Ramos (cell line): ENCODE results near the gene NOP53.
"Not testable (repeated sequence)": the region's sequence is repeated elsewhere in the genome, so short reads cannot be mapped to it uniquely, and the experiment has no call there.

Experiments used
- in situ Hi-C: fragments of 300-500 bp; cut with MboI; formaldehyde crosslinking; loops from one replicate; pipeline ENCODE4 v1.14.3; 2022; ENCODE audit warnings: low sequenced_read_pairs; ENCODE audit not compliant: unreplicated experiment

NOP53 gene

DNA sequence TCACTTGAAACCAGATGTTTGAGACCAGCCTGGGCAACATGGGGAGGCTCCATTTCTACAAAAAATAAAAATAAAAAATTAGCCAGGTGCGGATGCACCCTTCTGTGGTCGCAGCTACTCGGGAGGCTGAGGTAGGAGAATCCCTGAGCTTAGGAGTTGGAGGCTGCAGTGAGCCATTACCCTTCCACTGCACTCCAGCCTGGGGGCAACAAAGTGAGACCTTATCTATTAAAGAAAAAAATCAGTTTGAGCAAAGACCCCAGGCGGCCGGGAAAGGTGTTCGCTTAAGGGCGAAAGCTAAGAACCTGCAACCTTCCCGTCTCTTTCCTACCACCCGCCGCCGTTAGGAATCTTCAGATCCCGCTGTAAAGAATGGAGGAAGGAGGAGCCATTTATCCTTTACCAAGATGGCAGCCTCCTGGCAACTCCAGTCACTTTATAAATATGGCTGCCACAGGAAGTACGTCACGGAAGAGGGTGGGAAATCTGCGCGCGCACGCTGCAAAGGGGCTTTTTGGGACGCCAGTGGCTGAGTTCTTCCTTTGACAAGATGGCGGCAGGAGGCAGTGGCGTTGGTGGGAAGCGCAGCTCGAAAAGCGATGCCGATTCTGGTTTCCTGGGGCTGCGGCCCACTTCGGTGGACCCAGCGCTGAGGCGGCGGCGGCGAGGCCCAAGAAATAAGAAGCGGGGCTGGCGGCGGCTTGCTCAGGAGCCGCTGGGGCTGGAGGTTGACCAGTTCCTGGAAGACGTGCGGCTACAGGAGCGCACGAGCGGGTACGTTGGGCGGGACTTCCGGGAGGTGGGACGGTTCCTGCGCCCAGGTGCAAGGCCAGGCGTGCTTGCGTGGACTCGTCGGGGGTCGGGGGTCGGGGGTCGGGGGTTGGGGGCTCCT lies at the start of gene NOP53:
NOP53 (plus strand) TSS at position 537 of the 892 bp plus-strand sequence; CDS start at position 551, 14 bp downstream.
- in situ Hi-C loops: no loop called here

GRCh38 chr19:47696635-47697034 lies 48.7 kb upstream of the NOP53 start:
- in situ Hi-C loops: loop anchor here (10.0 kb wide), 1 partner anchor 402 kb away; no protein-coding TSS in a partner anchor

DNA sequence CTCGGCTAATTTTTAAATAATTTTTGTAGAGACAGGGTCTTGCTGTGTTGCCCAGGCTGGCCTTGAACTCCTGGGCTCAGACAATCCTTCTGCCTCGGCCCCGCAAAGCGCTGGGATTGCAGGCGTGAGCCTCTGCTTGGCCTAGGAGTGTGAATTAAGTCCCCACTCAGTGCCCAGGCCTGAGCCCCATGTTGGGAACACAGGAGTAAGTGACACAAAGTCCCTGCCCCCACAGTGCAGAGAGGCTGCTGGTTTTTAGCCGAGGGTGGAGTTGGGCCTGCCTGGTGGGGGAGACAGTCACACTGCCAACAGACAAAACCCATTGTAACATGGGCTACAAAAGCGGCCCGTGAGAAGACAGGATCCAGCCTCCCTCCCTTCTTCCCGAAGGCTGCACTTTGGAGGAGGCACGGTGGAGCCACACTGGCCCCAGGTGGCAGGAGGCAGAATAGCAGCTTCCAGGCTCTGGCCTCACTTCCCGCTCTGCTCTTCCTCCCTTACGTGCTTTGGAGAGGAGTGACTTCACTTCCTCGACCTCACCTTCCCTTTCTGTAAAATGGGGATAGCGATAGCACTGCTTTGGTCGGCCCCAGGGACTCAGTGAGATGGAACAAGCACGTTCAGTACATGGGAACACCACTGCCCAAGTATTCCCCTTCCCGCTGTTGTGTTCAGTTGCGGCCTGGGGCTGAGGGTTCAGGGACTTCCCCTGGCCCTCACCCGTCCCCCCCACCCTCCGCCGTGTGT lies 47.3 kb upstream of the NOP53 start:
- in situ Hi-C loops: loop anchor here (10.0 kb wide), 1 partner anchor 403 kb away; no protein-coding TSS in a partner anchor

DNA sequence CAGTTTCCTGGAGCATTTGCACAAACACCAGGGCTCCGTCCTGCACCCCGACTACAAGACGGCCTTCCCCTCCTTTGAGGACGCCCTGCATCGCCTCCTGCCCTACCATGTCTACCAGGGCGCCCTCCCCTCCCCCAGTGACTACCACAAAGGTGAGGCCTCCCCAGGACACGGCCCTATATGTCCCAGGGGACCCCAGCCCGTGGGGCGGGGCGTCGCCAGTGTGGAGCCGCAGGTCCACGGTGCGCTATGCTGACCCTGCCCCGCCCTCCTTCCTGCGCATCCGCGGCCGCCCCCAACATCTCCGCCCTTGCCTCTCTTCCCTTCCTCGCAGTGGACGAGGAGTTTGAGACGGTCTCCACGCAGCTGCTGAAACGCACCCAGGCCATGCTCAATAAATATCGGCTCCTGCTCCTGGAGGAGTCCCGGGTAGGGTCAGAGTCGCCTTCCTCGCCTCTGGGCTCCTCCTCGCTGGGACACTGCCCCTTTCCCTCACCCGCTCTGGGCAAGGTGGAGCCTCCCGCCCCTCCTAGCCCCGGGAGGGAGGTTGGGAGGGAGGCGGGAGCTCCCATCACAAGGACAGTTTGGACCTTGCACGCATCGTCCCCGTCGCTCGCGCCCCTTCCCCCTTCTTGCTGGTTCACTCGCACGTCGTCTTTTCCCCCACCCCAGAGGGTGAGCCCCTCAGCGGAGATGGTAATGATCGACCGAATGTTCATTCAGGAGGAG lies 46.6 kb upstream of the NOP53 start:
- in situ Hi-C loops: loop anchor here (10.0 kb wide), 1 partner anchor 404 kb away; no protein-coding TSS in a partner anchor

DNA sequence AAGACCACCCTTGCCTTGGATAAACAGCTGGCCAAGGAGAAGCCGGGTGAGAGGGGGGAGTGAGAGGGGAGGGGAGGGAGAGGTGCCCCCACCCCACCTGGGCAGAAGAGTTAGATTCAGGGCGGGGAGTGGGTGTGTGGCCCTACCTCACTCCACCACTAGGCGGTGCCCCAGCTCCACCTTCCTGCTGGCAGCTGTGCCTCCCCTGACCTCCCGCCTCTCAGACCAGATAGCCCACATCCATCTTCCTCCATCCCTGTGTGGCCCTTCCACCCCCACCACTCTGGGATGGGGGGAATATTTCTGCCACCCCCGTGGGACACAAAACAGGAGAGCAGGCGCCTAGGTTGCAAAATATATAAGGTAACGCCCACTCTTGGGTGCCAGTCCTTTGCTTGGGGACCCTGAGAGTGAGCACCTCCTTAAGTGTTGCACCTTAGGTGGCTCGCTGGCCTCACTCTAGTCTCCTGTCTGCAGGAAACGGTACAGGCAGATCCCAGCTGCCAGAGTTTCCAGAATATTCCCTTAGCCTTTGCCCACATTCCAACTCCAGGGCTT lies 45.9 kb upstream of the NOP53 start:
- in situ Hi-C loops: loop anchor here (10.0 kb wide), 1 partner anchor 405 kb away; no protein-coding TSS in a partner anchor

DNA sequence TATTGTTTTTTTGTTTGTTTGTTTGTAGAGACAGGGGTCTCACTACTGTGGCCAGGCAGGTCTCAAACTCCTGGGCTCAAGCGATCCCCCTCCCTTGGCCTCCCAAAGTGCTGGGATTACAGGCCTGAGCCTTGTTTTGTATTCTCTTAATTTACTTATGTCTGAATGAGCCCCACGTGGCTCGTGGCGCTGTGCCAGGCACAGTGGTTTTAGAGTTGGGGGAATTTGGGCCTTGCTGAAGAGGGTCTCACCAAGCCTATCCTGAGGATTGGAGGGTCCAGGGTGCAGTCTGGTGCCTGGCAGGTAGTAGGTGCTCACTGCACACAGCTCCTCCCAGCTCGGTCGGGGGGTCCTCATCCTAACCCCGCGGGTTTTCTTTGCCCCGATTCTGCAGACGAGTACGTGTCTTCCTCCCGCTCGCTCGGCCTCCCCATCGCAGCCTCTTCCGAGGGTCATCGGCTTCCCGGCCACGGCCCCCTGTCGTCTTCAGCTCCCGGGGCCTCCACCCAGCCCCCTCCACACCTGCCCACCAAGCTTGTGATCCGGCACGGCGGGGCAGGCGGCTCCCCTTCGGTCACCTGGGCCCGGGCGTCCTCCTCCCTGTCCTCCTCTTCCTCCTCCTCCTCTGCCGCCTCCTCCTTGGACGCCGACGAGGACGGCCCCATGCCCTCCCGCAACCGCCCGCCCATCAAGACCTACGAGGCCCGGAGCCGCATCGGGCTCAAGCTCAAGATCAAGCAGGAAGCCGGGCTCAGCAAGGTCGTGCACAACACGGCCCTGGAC lies 44.2 kb upstream of the NOP53 start:
- in situ Hi-C loops: no loop called here

- in situ Hi-C loops: no loop called here
Observed at GRCh38 chr19:47701717-47702552, 43.4 kb upstream of the NOP53 start.

DNA sequence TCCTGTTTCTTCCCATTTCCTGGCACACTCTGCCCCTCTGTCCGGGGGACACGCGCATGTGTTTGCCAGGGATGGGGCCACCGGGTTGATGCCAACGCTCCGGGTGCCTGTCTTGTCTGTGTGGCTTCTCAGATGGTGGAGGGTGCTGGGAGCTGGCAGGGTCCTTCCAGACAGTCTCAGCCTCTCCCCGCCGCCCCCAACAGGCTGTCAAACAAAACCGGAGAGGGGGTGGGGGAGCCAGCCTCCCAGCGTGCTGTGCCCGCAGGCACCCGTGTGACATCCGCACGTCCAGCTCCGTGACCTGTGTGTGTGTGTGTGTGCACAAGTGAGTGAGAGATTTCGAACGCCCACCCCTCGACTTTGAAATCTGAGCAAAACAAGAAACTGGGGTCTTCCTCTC lies 42.7 kb upstream of the NOP53 start:
- in situ Hi-C loops: no loop called here

DNA sequence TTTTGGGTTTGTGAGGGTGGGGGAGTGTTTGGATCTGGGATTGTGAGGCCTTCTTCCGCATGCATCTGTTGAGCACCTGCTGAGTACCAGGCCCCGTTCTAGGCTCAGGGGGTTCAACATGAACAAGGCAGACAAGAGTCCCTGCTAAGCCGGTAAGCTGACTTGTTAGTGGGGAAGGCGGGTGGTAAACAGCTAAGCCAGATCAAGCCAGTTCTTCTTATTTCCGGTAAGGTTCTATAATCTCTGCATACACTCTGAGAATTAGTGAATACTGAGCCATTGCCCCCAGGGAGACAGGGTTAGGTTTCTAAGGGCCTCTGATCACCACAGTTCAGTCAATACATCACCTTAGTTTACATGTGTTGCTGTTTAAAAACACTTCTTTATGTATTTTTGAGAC lies 42.0 kb upstream of the NOP53 start:
- in situ Hi-C loops: no loop called here

GRCh38 chr19:47704024-47704423 lies 41.3 kb upstream of the NOP53 start:
- in situ Hi-C loops: no loop called here

GRCh38 chr19:47704656-47705055 lies 40.7 kb upstream of the NOP53 start:
- in situ Hi-C loops: loop anchor here (5.0 kb wide), 1 partner anchor 267 kb away; no protein-coding TSS in a partner anchor

DNA sequence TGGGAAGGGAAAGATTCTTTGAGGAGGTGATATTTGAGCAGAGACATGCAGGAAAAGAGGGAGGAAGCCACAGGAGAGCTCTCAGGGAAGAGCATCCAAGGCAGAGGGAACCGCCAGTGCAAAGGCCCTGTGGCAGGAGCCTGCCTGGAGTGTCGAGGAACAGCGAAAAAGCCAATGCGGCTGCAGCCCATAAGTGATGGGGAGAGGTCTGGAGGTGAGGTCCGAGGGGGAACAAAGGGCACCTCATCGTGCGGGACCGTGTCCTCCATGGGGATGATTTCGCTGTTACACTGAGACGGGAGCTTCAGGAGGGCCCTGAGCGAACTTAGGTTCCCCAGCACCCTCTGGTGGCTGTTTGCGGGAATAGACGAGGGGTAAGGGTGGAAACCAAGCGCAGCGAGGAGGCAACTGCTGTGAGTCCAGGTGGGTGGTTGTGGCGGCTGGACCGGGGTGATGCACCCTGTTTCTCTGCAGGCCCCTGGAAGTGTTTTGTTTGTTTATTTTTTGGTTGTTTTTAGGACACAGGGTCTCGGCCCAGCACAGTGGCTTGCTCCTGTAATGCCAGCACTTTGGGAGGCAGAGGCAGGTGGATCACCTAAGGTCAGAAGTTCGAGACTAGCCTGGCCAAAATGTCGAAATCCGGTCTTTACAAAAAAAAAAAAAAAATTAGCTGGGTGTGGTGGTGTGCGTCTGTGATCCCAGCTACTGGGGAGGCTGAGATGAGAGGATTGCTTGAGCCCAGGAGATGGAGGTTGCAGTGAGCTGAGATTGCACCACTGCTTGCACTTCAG lies 38.0 kb upstream of the NOP53 start:
- in situ Hi-C loops: loop anchor here (5.0 kb wide), 1 partner anchor 270 kb away; no protein-coding TSS in a partner anchor

DNA sequence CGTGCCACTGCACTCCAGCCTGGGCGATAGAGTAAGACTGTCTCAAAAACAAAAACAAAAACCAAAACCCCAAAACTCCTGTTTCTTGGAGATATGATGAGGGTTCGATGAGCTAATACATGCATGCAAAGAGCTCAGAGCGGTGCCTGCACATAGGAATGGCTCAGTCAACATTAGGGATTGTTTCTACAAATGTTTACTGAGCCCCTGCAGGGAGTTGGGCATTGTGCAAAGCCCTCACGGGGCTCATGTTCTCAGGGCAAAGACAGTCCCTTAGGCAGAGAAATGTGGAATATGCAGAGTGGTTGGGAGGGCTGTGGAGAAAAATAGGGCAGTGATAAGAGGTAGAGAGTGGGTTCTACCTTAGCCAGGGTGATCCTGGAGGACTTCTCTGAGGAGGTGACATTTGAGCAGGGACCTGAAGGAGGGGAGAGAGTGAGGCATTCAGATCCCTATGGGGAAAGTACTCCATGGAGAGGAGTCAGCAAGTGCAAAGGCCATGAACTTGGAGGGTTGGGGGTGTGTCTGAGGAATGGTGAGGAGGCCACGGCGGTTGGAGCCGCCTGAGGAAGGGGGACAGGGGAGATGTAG lies 33.6 kb upstream of the NOP53 start:
- in situ Hi-C loops: no loop called here

DNA sequence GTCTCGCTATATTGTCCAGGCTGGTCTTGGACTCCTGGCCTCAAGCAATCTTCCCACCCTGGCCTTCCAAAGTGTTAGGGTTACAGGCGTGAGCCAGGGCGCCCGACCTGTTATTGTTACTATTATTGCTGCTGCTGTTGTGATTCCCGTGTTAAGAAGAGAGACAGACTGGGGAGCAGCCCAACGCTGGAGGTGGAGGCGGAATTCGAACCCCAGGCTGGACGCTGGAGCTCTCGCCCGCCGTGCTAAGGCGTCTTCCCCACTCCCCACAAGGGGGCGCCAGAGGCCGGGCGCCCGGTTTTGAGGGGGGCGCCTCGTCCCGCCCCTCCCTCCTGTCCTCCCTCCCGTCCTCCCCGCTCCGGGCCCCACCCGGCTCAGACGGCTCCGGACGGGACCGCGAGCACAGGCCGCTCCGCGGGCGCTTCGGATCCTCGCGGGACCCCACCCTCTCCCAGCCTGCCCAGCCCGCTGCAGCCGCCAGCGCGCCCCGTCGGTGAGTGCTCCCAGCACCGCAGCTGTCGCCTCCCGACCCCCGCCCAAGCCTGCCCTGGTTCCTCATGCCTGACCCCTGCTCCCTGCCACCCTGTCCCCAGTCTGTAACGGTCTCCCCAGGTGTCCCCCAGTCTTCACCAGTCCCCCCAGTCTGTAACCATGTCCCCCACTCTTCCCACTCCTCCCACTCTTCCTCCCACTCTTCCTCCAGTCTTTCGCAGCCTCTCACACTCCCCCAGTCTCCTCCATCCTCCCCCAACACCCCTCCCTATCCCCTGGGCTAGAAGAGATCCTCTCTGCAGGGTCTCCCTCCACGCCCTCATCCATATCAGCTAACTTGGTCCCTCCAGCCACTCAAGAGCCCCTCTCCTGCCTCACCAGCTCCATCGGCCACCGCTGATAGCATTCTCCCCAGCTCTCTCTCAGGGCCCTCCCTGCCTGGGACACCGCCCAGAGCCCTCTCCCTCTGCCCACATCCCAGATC lies 32.0 kb upstream of the NOP53 start, which contains the start of gene EHD2:
EHD2 (plus strand) TSS at position 377 of the 976 bp plus-strand sequence. CDS start 3,191 bp downstream, outside the sequence.
- in situ Hi-C loops: no loop called here

DNA sequence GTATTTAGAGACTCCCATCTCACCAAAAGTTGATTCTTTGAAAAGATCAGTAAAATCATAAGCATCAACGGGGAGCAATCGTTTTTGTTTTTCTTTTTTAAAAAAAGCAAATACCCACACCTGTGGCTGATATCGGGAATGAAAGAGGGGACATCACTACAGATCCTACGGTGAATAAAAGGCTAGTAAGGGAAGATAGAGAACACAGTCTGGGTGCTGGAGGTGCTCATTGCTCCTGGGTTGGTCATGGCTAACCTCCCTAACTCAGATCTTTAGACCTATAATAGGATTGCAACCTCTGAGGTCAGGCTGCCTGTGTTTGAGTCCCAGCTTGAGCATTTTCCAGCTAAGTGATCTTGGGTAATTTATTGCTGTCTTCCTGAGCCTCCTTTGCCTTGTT lies 31.0 kb upstream of the NOP53 start:
- in situ Hi-C loops: no loop called here

- in situ Hi-C loops: not testable (repeated sequence)
Observed at GRCh38 chr19:47714855-47715254, 30.5 kb upstream of the NOP53 start.
